ENCODE measurements around the gene HIVEP3.

HIVEP3 gene

GRCh38 chr1:41807390-41807789 is 111.3 kb downstream of the HIVEP3 start:
- Histone ChIP-seq H2AFZ (ENCODE audit: low read length) (no peak overlapping the region), H3K36me3 (replicated peaks; ENCODE audit: insufficient read depth, low read length) (no peaks in the 10 kb centered on the region), H3K9me3 (replicated peaks; ENCODE audit: insufficient read depth, low read length) (no peaks in the 10 kb centered on the region), H3K9ac (ENCODE audit: low read length) (no peak overlapping the region), H3K9me2 (replicated peaks; ENCODE audit: insufficient read depth, low read length) (no peaks in the 10 kb centered on the region), H3K27me3 (replicated peaks; ENCODE audit: insufficient read depth, low read length) (no peaks in the 10 kb centered on the region), H3K4me1 (ENCODE audit: low read length) (peaks cover 44% of the 10 kb centered on the region), H4K20me1 (ENCODE audit: insufficient read depth, low read length) (no peaks in the 10 kb centered on the region), H3K4me2 (ENCODE audit: low read depth, low read length) (no peak overlapping the region), H3K79me2 (ENCODE audit: low read length) (no peaks in the 10 kb centered on the region), H3K4me3 (ENCODE audit: low read length) (no peak overlapping the region), H3F3A (ENCODE audit: insufficient read depth, low read length) (peaks cover 20% of the 10 kb centered on the region), H3K27ac (ENCODE audit: low read length) (no peak overlapping the region)
- DNase-seq = no peak
- TF ChIP-seq EZH2phosphoT487 (IDR thresholded peaks at IDR 0.05; ENCODE audit: low read length) (no peak), EZH2 (optimal IDR thresholded peaks at IDR 0.05; ENCODE audit: low read depth, low read length) (no peak), CTCF (IDR thresholded peaks at IDR 0.05; ENCODE audit: low read length) (no peak)

GRCh38 chr1:41806472-41807155 is 112.1 kb downstream of the HIVEP3 start:
- peaks cover 48% of the 10 kb centered on the region for H3K4me1 ChIP-seq (ENCODE audit: low read length)
- no peaks in the 10 kb centered on the region for H3K27me3 ChIP-seq (replicated peaks; ENCODE audit: insufficient read depth, low read length)
- H3K36me3 ChIP-seq (replicated peaks; ENCODE audit: insufficient read depth, low read length) = no peaks in the 10 kb centered on the region
- peaks cover 23% of the 10 kb centered on the region for H3F3A ChIP-seq (ENCODE audit: insufficient read depth, low read length)
- no peaks in the 10 kb centered on the region for H4K20me1 ChIP-seq (ENCODE audit: insufficient read depth, low read length)
- H3K79me2 ChIP-seq (ENCODE audit: low read length) = no peaks in the 10 kb centered on the region
- TF ChIP-seq EZH2 (optimal IDR thresholded peaks at IDR 0.05; ENCODE audit: low read depth, low read length) = no peak
- no peak for TF ChIP-seq CTCF (IDR thresholded peaks at IDR 0.05; ENCODE audit: low read length)
- no peak for TF ChIP-seq EZH2phosphoT487 (IDR thresholded peaks at IDR 0.05; ENCODE audit: low read length)
- DNase-seq = no peak
- no peak overlapping the region for H3K27ac ChIP-seq (ENCODE audit: low read length)
- H3K9me2 ChIP-seq (replicated peaks; ENCODE audit: insufficient read depth, low read length) = no peaks in the 10 kb centered on the region
- H3K4me3 ChIP-seq (ENCODE audit: low read length) = no peak overlapping the region
- H3K4me2 ChIP-seq (ENCODE audit: low read depth, low read length) = no peak overlapping the region
- no peaks in the 10 kb centered on the region for H3K9me3 ChIP-seq (replicated peaks; ENCODE audit: insufficient read depth, low read length)
- no peak overlapping the region for H2AFZ ChIP-seq (ENCODE audit: low read length)
- no peak overlapping the region for H3K9ac ChIP-seq (ENCODE audit: low read length)

GRCh38 chr1:41805771-41806471 is 112.8 kb downstream of the HIVEP3 start:
- DNase-seq = no peak
- H3K9me3 ChIP-seq (replicated peaks; ENCODE audit: insufficient read depth, low read length) = no peaks in the 10 kb centered on the region
- no peak overlapping the region for H3K4me3 ChIP-seq (ENCODE audit: low read length)
- peaks cover 27% of the 10 kb centered on the region for H3F3A ChIP-seq (ENCODE audit: insufficient read depth, low read length)
- no peaks in the 10 kb centered on the region for H3K36me3 ChIP-seq (replicated peaks; ENCODE audit: insufficient read depth, low read length)
- no peak overlapping the region for H3K27ac ChIP-seq (ENCODE audit: low read length)
- no peak overlapping the region for H3K4me2 ChIP-seq (ENCODE audit: low read depth, low read length)
- no peaks in the 10 kb centered on the region for H4K20me1 ChIP-seq (ENCODE audit: insufficient read depth, low read length)
- no peak overlapping the region for H3K9ac ChIP-seq (ENCODE audit: low read length)
- no peaks in the 10 kb centered on the region for H3K79me2 ChIP-seq (ENCODE audit: low read length)
- TF ChIP-seq CTCF (IDR thresholded peaks at IDR 0.05; ENCODE audit: low read length) (no peak), EZH2 (optimal IDR thresholded peaks at IDR 0.05; ENCODE audit: low read depth, low read length) (no peak), EZH2phosphoT487 (IDR thresholded peaks at IDR 0.05; ENCODE audit: low read length) (no peak)
- peaks cover 55% of the 10 kb centered on the region for H3K4me1 ChIP-seq (ENCODE audit: low read length)
- H3K9me2 ChIP-seq (replicated peaks; ENCODE audit: insufficient read depth, low read length) = no peaks in the 10 kb centered on the region
- H2AFZ ChIP-seq (ENCODE audit: low read length) = no peak overlapping the region
- no peaks in the 10 kb centered on the region for H3K27me3 ChIP-seq (replicated peaks; ENCODE audit: insufficient read depth, low read length)
